K562 (cell line): Measurements from ENCODE around the gene SCT. TPM values are rescaled to one million over a fixed set of nuclear protein-coding genes. Genes with fewer than 3 reads are reported as not detected.
A peak's percentile ranks its signal among the peaks of the same experiment; 100 is the strongest.

ENCODE experiments used
- ATAC-seq: fragments of 200-7000 bp; cut with Tn5 transposase; 3 replicates; pipeline ENCODE4 v1.9.1; 2020; ENCODE audit warnings: moderate library complexity
- BruUV-seq: library from RNA; stranded (reverse); fragments of 400-500 nt; replicated peaks from 2 replicates; lab custom pipeline; 2021; lab: Mats Ljungman, UMichigan
- CTCF ChIA-PET: fragments of 300-600 bp; formaldehyde crosslinking; extraction: SDS; loops from one replicate; lab custom pipeline; 2021; ENCODE audit warnings: low intra/inter-chr PET ratio; lab: Yijun Ruan, JAX
- POLR2A ChIA-PET: fragments of 300-600, 350-650 bp; sonication (Branson Sonifier 250); formaldehyde crosslinking; extraction: SDS; loops from one replicate; lab custom pipeline; 2021; ENCODE audit warnings: antibody characterized with exemption, inconsistent platforms; lab: Yijun Ruan, JAX
- DNase-seq, 4 experiments: peaks; one replicate each; pipeline versions ENCODE4 v3.0.0 to v3.0.0-alpha.2; 2011 to 2018; ENCODE audit warnings: low spot score in 3 of 4, mixed read lengths in 3 of 4; ENCODE audit errors: extremely low read depth in 1 of 4
- FAIRE-seq: peaks from 2 replicates; lab custom pipeline; 2011; peaks lifted over from hg19 to GRCh38; lab: Jason Lieb, UNC
- H2AFZ ChIP-seq: 2 replicates; pipeline ENCODE4 v1.6.0; 2011; ENCODE audit warnings: low read depth, low read length, control low read depth, inconsistent platforms
- H3K27ac ChIP-seq: fragments of 200-600 bp; 3 replicates; pipeline ENCODE4 v1.8.0; 2011; ENCODE audit warnings: low read depth, mild to moderate bottlenecking, control low read depth, inconsistent platforms, low read length, moderate library complexity, mixed read lengths; ENCODE audit errors: extremely low read depth
- H3K27me3 ChIP-seq, 2 experiments: fragments of 300-600 bp in 1 of 2; 2 replicates in 1 of 2; 3 replicates in 1 of 2; pipeline versions ENCODE4 v1.6.0 to v1.8.0; 2011; ENCODE audit warnings: inconsistent platforms in 2 of 2, low read length in 2 of 2, mild to moderate bottlenecking in 1 of 2, mixed read lengths in 1 of 2, moderate library complexity in 1 of 2; ENCODE audit not compliant: control insufficient read depth in 2 of 2, insufficient read depth in 2 of 2
- H3K36me3 ChIP-seq: fragments of 300-600 bp; 3 replicates; pipeline ENCODE4 v1.8.0; 2011; ENCODE audit warnings: mild to moderate bottlenecking, low read length, inconsistent platforms; ENCODE audit not compliant: control insufficient read depth, insufficient read depth
- H3K4me1 ChIP-seq, 2 experiments: fragments of 200-600 bp in 1 of 2; replicated peaks in 1 of 2; 2 replicates in 1 of 2; 3 replicates in 1 of 2; pipeline versions ENCODE4 v1.5.1 to v1.8.0; 2011; ENCODE audit warnings: inconsistent platforms in 2 of 2, low read length in 2 of 2, mild to moderate bottlenecking in 1 of 2, mixed read lengths in 1 of 2, moderate library complexity in 1 of 2; ENCODE audit not compliant: control insufficient read depth in 2 of 2, insufficient read depth in 2 of 2
- H3K4me2 ChIP-seq: 2 replicates; pipeline ENCODE4 v1.6.1; 2011; ENCODE audit warnings: low read length, control low read depth, inconsistent platforms, mixed read lengths; ENCODE audit not compliant: insufficient read depth
- H3K4me3 ChIP-seq: fragments of 200-600 bp; sonication (generic), shearing (Covaris generic); 2 replicates; pipeline ENCODE4 v1.5.1; 2016; ENCODE audit warnings: control low read depth, inconsistent platforms
- H3K79me2 ChIP-seq: fragments of 200-600 bp; 3 replicates; pipeline ENCODE4 v1.8.0; 2011; ENCODE audit warnings: low read length, inconsistent platforms; ENCODE audit not compliant: control insufficient read depth, insufficient read depth
- H3K9ac ChIP-seq, 2 experiments: 2 replicates each; pipeline versions ENCODE4 v1.6.0 to v1.6.1; 2011; ENCODE audit warnings: low read depth in 2 of 2, low read length in 2 of 2, control low read depth in 1 of 2, inconsistent platforms in 1 of 2, mild to moderate bottlenecking in 1 of 2, mixed read lengths in 1 of 2; ENCODE audit not compliant: insufficient read depth in 1 of 2
- H3K9me1 ChIP-seq: one replicate; pipeline ENCODE4 v1.6.0; 2011; ENCODE audit warnings: inconsistent platforms, mild to moderate bottlenecking, low read length, moderate library complexity; ENCODE audit not compliant: control insufficient read depth, insufficient read depth
- H3K9me3 ChIP-seq: replicated peaks from 2 replicates; pipeline ENCODE4 v1.5.1; 2011; ENCODE audit warnings: low read depth, low read length, inconsistent platforms; ENCODE audit not compliant: control insufficient read depth, insufficient read depth
- H4K20me1 ChIP-seq: replicated peaks from 2 replicates; pipeline ENCODE4 v1.6.1; 2011; ENCODE audit warnings: low read length, inconsistent platforms, mixed read lengths; ENCODE audit not compliant: control insufficient read depth, insufficient read depth
- POLR2G ChIP-seq: fragments of 200-400 bp; formaldehyde crosslinking; IDR thresholded peaks from 2 replicates; pipeline ENCODE4 v1.6.1; 2017; ENCODE audit warnings: low read depth, mild to moderate bottlenecking, antibody characterized with exemption, low read length, moderate library complexity
- WGBS: fragments of 100-300 bp; shearing (Covaris generic); methylation state at CpG from one replicate; pipeline ENCODE4 v1.1.6; 2016; ENCODE audit warnings: low coverage, mixed read lengths; ENCODE audit not compliant: insufficient coverage; ENCODE audit errors: missing lambda C conversion rate; 5-methylcytosine and 5-hydroxymethylcytosine counted together
- in situ Hi-C: fragments of 300-500 bp; cut with MboI; formaldehyde crosslinking; loops from 4 replicates; pipeline ENCODE4 v1.15.0; 2018; ENCODE audit warnings: inconsistent platforms, mixed read lengths
- intact Hi-C: fragments of 100-400 bp; cut with micrococcal nuclease; formaldehyde crosslinking; loops from 2 replicates; pipeline ENCODE4 v1.14.2; 2022
- polyA plus RNA-seq, 8 experiments: library from polyadenylated mRNA; depleted of rRNA in 4 of 8; stranded (reverse) in 5 of 8; unstranded in 3 of 8; fragments of >200 nt; fragmentation: Nextera tagmentation in 2 of 8; fragmentation: Illumina TruSeq in 1 of 8; extraction: Ambion mirVana in 2 of 8; extraction: Trizol in 1 of 8; gene quantifications; 2 replicates each; pipeline versions ENCODE4 v1.2.1 to v1.2.3, GENCODE V29; 2011 to 2014; ENCODE audit warnings: inconsistent platforms in 1 of 8, missing spikeins in 1 of 8
- total RNA-seq, 7 experiments: library from RNA; depleted of rRNA in 6 of 7; stranded (reverse); fragments of >200 nt in 6 of 7; fragmentation: Illumina TruSeq in 2 of 7; extraction: Trizol in 2 of 7; gene quantifications; 2 replicates each; pipeline versions ENCODE4 v1.2.1 to v1.2.3, GENCODE V29; 2011 to 2021; ENCODE audit warnings: low replicate concordance in 1 of 7
- TF ChIP-seq, protein P1 (sequence below): sonication (generic); formaldehyde crosslinking; IDR thresholded peaks from 2 replicates; pipeline ENCODE4 v1.8.0; 2022; ENCODE audit warnings: mild to moderate bottlenecking, missing genetic modification reagents

Gene SCT
- total and polyA plus RNA-seq, 9 of the 15 experiments (the other 6 are each of a cell fraction or from before 2014, with no cell fraction given) = not detected

DNA sequence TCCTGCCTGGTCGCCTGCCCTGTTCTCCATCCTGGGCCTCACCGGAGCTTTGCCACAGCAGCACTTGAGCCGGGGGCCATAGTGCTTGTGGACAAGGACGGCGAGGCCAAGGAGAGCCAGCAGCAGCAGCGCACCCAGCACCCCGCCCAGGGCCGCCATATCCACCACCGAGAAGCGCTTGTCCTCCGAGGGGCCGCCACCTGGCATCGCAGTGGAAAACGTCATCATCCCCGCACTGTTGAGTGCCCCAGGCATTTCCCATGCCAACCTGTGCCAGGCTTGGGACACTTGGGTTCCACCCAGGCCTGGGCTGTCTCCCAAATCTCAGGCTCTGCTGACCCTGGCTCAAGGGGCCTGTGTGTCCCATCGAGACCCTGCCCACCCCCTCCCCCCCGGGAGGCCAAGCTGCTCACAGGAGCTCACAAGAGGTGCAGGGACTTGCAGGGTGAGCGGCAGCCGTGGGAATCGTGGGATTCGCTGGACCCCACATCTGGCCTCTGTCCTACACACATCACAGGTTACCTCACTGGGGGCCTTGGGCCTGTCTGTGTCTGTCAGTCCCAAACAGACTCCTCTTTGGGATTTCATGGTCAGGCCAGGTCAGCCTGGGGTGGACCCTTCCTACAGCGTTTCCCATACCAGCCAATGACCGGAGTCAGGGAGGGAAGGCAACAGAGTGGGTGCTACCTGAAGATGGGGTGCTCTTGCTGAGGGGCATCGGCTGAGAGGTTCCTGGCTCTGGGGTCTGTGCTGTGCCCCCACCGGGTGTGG, 8.9 kb downstream of the SCT start:
- in situ Hi-C loops (no loop called here), intact Hi-C loops (loop anchor here (10.0 kb wide), 1 partner anchor 63 kb away; no protein-coding TSS in a partner anchor)
- Histone ChIP-seq H3K79me2 (peaks cover 9% of the 10 kb centered on the region; the same call in 1 of the 3 replicates), H3K9me3 (no peaks in the 10 kb centered on the region), H3K9ac (peak overlapping the region in 1 of 2 experiments; percentile 21; a peak in 2 of 4 replicates), H4K20me1 (peaks cover 3% of the 10 kb centered on the region; the same call in 1 of the 2 replicates), H2AFZ (no peak overlapping the region), H3K27ac (no peak overlapping the region), H3K36me3 (peaks cover 58% of the 10 kb centered on the region; the same call in 2 of the 3 replicates), H3K4me1 (peaks cover 8 to 75% of the 10 kb centered on the region in 2 experiments), H3K9me1 (peaks cover 6% of the 10 kb centered on the region), H3K4me3 (no peak overlapping the region), H3K4me2 (no peak overlapping the region), H3K27me3 (no peaks in the 10 kb centered on the region)
- ATAC-seq (no peak), FAIRE-seq (no peak), DNase-seq (no peak)
- BruUV-seq = no TSS peak
- ChIA-PET POLR2A (interaction anchor here (0.7 kb wide), 1 partner anchor 194 kb away, joined by 3 read pairs; no protein-coding TSS in a partner anchor), CTCF (no interaction called here)
- TF ChIP-seq, protein P1, sequence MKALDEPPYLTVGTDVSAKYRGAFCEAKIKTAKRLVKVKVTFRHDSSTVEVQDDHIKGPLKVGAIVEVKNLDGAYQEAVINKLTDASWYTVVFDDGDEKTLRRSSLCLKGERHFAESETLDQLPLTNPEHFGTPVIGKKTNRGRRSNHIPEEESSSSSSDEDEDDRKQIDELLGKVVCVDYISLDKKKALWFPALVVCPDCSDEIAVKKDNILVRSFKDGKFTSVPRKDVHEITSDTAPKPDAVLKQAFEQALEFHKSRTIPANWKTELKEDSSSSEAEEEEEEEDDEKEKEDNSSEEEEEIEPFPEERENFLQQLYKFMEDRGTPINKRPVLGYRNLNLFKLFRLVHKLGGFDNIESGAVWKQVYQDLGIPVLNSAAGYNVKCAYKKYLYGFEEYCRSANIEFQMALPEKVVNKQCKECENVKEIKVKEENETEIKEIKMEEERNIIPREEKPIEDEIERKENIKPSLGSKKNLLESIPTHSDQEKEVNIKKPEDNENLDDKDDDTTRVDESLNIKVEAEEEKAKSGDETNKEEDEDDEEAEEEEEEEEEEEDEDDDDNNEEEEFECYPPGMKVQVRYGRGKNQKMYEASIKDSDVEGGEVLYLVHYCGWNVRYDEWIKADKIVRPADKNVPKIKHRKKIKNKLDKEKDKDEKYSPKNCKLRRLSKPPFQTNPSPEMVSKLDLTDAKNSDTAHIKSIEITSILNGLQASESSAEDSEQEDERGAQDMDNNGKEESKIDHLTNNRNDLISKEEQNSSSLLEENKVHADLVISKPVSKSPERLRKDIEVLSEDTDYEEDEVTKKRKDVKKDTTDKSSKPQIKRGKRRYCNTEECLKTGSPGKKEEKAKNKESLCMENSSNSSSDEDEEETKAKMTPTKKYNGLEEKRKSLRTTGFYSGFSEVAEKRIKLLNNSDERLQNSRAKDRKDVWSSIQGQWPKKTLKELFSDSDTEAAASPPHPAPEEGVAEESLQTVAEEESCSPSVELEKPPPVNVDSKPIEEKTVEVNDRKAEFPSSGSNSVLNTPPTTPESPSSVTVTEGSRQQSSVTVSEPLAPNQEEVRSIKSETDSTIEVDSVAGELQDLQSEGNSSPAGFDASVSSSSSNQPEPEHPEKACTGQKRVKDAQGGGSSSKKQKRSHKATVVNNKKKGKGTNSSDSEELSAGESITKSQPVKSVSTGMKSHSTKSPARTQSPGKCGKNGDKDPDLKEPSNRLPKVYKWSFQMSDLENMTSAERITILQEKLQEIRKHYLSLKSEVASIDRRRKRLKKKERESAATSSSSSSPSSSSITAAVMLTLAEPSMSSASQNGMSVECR = no peak
- peak; percentile 10; the same call in 1 of the 2 replicates for TF ChIP-seq POLR2G
- 98% methylated on average over 15 of the region's 25 CpGs for WGBS
